Umbilical cord (tissue), 2 donors: ENCODE results near the gene PSME4. TPM values are rescaled to one million over a fixed set of nuclear protein-coding genes. Genes with fewer than 3 reads are reported as not detected.
"Not testable (repeated sequence)": the region's sequence is repeated elsewhere in the genome, so short reads cannot be mapped to it uniquely, and the experiment has no call there.

ENCODE experiments used
- DNase-seq: peaks from one replicate; pipeline ENCODE4 v3.0.0-alpha.2; 2015; ENCODE audit warnings: low spot score
- total RNA-seq: library from RNA; depleted of rRNA; stranded (reverse); fragments of >200 nt; gene quantifications from one replicate; pipeline ENCODE4 v1.2.3, GENCODE V29; 2014; ENCODE audit warnings: low replicate concordance; ENCODE audit not compliant: insufficient read depth

PSME4 gene
- total RNA-seq, 1 donor from 2014 or later, result 44.8 TPM

GRCh38 chr2:53842891-53843290 is 127.9 kb downstream of the PSME4 start:
- no peak for DNase-seq

GRCh38 chr2:53841651-53842050 is 129.1 kb downstream of the PSME4 start:
- not testable (repeated sequence) for DNase-seq

GRCh38 chr2:53840580-53840979 is 130.2 kb downstream of the PSME4 start:
- DNase-seq, result no peak

DNA sequence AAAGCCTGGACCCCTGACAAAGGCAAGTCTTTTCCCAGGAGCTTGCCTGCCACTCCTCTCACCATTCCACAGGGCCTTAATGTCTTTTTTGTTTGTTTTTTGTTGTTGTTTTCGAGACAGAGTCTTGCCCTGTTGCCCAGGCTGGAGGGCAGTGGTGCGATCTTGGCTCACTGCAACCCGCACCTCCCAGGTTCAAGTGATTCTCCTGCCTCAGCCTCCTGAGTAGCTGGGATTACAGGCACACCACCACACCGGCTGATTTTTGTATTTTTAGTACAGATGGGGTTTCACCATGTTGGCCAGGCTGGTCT is 140.9 kb downstream of the PSME4 start:
- not testable (repeated sequence) for DNase-seq

GRCh38 chr2:53829273-53829979 is 141.4 kb downstream of the PSME4 start:
- DNase-seq, result no peak

GRCh38 chr2:53828331-53828730 is 142.5 kb downstream of the PSME4 start:
- DNase-seq, result no peak

GRCh38 chr2:53827398-53828175 is 143.2 kb downstream of the PSME4 start:
- no peak for DNase-seq

DNA sequence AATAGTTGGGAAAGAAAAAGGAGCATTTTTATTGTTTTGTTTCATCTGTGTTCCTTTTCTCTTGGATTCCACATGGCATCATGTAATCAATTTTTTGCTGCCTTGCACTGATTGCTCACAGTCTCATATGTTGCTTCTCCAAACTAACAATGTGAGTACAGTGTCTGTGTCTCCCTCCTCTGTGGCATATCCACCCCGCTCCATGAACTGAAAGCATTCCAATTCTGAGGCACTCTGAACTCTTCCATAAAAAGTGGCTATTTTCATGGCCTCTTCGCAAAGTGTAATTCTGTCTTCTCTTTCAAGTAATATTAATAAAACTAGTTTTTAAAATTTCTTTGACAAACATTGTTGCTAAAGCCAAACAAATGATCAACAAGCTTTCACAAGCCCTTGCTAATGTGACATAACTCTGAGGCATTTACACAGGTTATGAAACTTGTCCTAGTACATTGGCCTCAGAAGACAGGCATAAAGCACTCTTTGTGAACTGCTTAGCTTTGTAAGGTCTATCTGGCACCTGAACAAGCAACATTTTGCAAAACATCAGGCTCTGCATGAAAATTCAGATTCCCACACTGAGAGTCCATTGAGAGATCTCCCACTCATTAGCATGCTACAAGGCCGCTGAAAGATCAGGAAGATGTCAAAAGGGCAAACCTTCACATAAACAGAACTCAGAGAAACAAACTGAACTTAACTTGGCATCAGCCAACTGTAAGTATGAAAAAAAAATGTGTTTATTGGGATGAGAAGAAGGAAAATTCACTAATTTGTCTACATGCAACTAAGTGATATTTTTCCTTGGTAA is 144.0 kb downstream of the PSME4 start:
- DNase-seq, result no peak

DNA sequence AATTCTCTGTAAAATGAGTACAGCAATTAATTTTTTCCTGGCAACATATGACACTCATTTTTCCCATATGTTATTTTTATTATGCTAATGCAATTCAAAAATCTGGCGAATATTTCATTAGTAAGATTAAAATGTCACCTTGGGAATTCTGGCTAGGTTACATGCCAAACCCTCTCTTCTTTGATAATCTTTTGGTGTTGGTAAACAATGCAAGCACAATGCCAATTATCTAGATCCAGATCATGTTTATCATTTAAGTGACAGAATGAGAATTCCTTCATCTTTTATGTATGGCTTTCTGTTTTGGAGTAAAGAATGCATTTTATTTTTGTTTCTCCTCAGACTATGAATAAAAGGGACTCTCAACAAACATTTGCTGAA is 144.8 kb downstream of the PSME4 start:
- DNase-seq, result no peak

- DNase-seq, result not testable (repeated sequence)
Measured at GRCh38 chr2:53823639-53824038, 147.2 kb downstream of the PSME4 start.

- DNase-seq, result no peak
Measured at GRCh38 chr2:53821810-53822209, 149.0 kb downstream of the PSME4 start.

DNA sequence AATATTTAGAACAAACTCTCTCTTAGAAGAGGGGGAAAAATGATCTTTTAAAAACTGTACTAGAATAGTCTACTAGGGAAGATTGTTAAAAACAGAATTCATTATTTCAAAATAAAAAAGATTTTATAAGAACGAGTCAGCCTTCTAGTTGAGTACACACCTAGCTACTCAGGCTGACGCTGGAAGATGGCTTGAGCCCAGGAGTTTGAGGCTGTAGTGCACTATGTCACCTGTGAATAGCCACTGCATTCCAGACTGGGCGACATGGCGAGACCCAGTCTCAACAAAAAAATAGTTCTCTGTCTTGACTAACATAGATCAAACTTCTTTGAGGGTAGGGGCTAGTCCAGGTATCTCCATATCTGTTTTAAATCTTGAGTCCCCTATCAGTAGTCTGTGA is 150.1 kb downstream of the PSME4 start:
- no peak for DNase-seq

DNA sequence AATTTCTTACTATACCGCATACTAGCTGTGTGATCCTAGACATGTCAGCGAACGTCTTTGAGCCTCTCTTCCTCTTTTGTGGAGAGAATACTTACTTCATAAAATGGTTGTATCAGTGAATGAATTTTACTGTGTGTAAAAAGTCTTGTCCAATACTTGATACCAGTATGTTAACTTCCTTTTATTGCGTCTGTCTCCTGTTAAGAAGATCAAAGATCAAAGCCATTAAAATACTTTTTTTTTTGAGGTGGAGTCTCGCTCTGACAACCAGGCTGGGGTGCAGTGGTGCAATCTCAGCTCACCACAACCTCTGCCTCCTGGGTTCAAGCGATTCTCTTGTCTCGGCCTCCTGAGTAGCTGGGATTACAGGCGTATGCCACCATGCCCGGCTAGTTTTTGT is 150.7 kb downstream of the PSME4 start:
- no peak for DNase-seq

DNA sequence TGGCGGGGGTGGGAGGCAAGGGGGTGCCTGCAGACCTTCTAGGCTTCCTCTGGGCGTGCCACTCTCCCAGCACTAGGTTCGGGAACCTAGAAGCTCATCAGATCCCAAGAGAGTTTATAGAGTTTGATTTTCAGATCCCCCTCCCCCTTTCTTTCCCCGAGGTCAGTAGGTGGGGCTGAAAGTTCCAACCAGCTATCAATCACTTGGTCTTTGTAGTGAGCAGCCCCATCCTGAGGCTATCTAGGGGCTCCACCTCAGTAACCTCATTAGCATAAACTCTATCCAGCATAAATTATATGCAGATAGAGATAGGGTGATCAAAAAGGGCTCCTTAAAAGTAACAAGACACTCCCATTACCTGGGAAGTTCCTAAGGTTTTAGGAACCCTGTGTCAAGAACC is 151.2 kb downstream of the PSME4 start:
- DNase-seq, result no peak

- DNase-seq, result no peak
Measured at GRCh38 chr2:53818854-53819435, 151.8 kb downstream of the PSME4 start.

Other genes with a start within 250 kb of the PSME4 start
- 2.9 TPM for gene CHAC2, start 203.2 kb downstream of the PSME4 start, total RNA-seq
- gene ASB3, start 184.0 kb downstream of the PSME4 start, total RNA-seq, result 19.7 TPM
- 103 TPM for gene ERLEC1, start 183.9 kb downstream of the PSME4 start, total RNA-seq
- 0.72 TPM for gene GPR75, start 111.0 kb downstream of the PSME4 start, total RNA-seq
- 17.3 TPM for gene ACYP2, start 144.6 kb upstream of the PSME4 start, total RNA-seq